Ascending aorta (tissue), 2 donors: ENCODE data around the gene DENND10. TPM values are rescaled to one million over a fixed set of nuclear protein-coding genes. Genes with fewer than 3 reads are reported as not detected.
"Not testable (repeated sequence)": the region's sequence is repeated elsewhere in the genome, so short reads cannot be mapped to it uniquely, and the experiment has no call there.

ENCODE experiments used
- DNase-seq, 2 donors: peaks; one replicate each; pipeline ENCODE4 v3.0.0-alpha.2; 2019; ENCODE audit warnings: low spot score in 2 of 2
- H3K27ac ChIP-seq, 2 donors: fragments of 200-600 bp; sonication (generic); one replicate each; pipeline ENCODE4 v1.5.1; 2016 to 2017; ENCODE audit warnings: mild to moderate bottlenecking in 1 of 2
- H3K27me3 ChIP-seq: fragments of 200-600 bp; sonication (generic); one replicate; pipeline ENCODE4 v1.5.1; 2017
- H3K36me3 ChIP-seq, 2 donors: fragments of 200-600 bp; sonication (generic); one replicate each; pipeline ENCODE4 v1.5.1; 2016
- H3K4me1 ChIP-seq, 2 donors: fragments of 200-600 bp; sonication (generic); one replicate each; pipeline ENCODE4 v1.5.1; 2016 to 2017; ENCODE audit warnings: mild to moderate bottlenecking in 1 of 2
- H3K4me3 ChIP-seq, 2 donors: fragments of 200-600 bp; sonication (generic); one replicate each; pipeline ENCODE4 v1.5.1; 2016 to 2017; ENCODE audit warnings: mild to moderate bottlenecking in 1 of 2
- H3K9me3 ChIP-seq, 2 donors: fragments of 200-600 bp; sonication (generic); one replicate each; pipeline ENCODE4 v1.5.1; 2016
- CTCF ChIP-seq, 3 experiments: fragments of 200-600 bp in 2 of 3; fragments of 450-650 bp in 1 of 3; sonication (generic) in 2 of 3; IDR thresholded peaks; one replicate each; pipeline ENCODE4 v1.5.1; 2016 to 2019; ENCODE audit warnings: antibody characterized with exemption in 3 of 3, mild to moderate bottlenecking in 1 of 3, moderate library complexity in 1 of 3
- intact Hi-C: fragments of 100-400 bp; cut with DNase I; formaldehyde crosslinking; loops from one replicate; pipeline ENCODE4 v1.15.1; 2023
- total RNA-seq: library from RNA; depleted of rRNA; stranded (reverse); fragments of >200 nt; gene quantifications from one replicate; pipeline ENCODE4 v1.1.0, GENCODE V29; 2016

DENND10 gene
- total RNA-seq, 1 donor from 2014 or later = 85.1 TPM

GRCh38 chr10:119090026-119090795 lies 13.7 kb upstream of the DENND10 start:
- Histone ChIP-seq H3K9me3 (no peaks in the 10 kb centered on the region), H3K4me3 (no peak overlapping the region), H3K27me3 (no peaks in the 10 kb centered on the region), H3K4me1 (no peaks in the 10 kb centered on the region), H3K27ac (no peak overlapping the region), H3K36me3 (no peaks in the 10 kb centered on the region)
- no peak for DNase-seq
- no peak for TF ChIP-seq CTCF (IDR thresholded peaks at IDR 0.05)
- intact Hi-C loops = no loop called here

GRCh38 chr10:119090968-119091367 lies 12.9 kb upstream of the DENND10 start:
- H3K27ac ChIP-seq = no peak overlapping the region
- DNase-seq = no peak
- H3K27me3 ChIP-seq = no peaks in the 10 kb centered on the region
- intact Hi-C loops = no loop called here
- no peaks in the 10 kb centered on the region for H3K4me1 ChIP-seq
- no peak for TF ChIP-seq CTCF (IDR thresholded peaks at IDR 0.05)
- H3K4me3 ChIP-seq = no peak overlapping the region
- no peaks in the 10 kb centered on the region for H3K9me3 ChIP-seq
- H3K36me3 ChIP-seq = no peaks in the 10 kb centered on the region

GRCh38 chr10:119095640-119096039 lies 8.3 kb upstream of the DENND10 start:
- intact Hi-C loops = no loop called here
- Histone ChIP-seq H3K4me3 (no peak overlapping the region), H3K27me3 (no peaks in the 10 kb centered on the region), H3K36me3 (no peaks in the 10 kb centered on the region), H3K4me1 (no peaks in the 10 kb centered on the region), H3K9me3 (no peaks in the 10 kb centered on the region), H3K27ac (no peak overlapping the region)
- no peak for TF ChIP-seq CTCF (IDR thresholded peaks at IDR 0.05)
- DNase-seq = no peak

- H3K27me3 ChIP-seq, H3K9me3 ChIP-seq, H3K4me3 ChIP-seq, DNase-seq, H3K27ac ChIP-seq, intact Hi-C loops, H3K4me1 ChIP-seq, H3K36me3 ChIP-seq: not testable (repeated sequence)
Observed at GRCh38 chr10:119096641-119097415, 7.1 kb upstream of the DENND10 start.

- H3K4me3 ChIP-seq = no peak overlapping the region
- no peaks in the 10 kb centered on the region for H3K27me3 ChIP-seq
- H3K27ac ChIP-seq = no peak overlapping the region
- no peaks in the 10 kb centered on the region for H3K4me1 ChIP-seq
- no peak for TF ChIP-seq CTCF (IDR thresholded peaks at IDR 0.05)
- H3K36me3 ChIP-seq = no peaks in the 10 kb centered on the region
- H3K9me3 ChIP-seq = no peaks in the 10 kb centered on the region
- intact Hi-C loops = no loop called here
- DNase-seq = no peak
Observed at GRCh38 chr10:119098576-119098975, 5.3 kb upstream of the DENND10 start.
